H7 (cell line): ENCODE data around the gene MON1B. TPM values are rescaled to one million over a fixed set of nuclear protein-coding genes. Genes with fewer than 3 reads are reported as not detected.
"Not testable (repeated sequence)": the region's sequence is repeated elsewhere in the genome, so short reads cannot be mapped to it uniquely, and the experiment has no call there.

Experiments used
- DNase-seq: peaks from one replicate; pipeline ENCODE4 v3.0.0; 2012
- H3K27me3 ChIP-seq: 2 replicates; pipeline ENCODE4 v1.6.0; 2011; ENCODE audit warnings: mild to moderate bottlenecking, low read length; ENCODE audit not compliant: control insufficient read depth, insufficient read depth
- H3K36me3 ChIP-seq: replicated peaks from 2 replicates; pipeline ENCODE4 v1.5.1; 2011; ENCODE audit warnings: low read length; ENCODE audit not compliant: control insufficient read depth, insufficient read depth
- H3K4me3 ChIP-seq: 2 replicates; pipeline ENCODE4 v1.5.1; 2011; ENCODE audit warnings: low read depth, mild to moderate bottlenecking, control low read depth, low read length, moderate library complexity; ENCODE audit not compliant: insufficient read depth
- total RNA-seq: library from RNA; depleted of rRNA; stranded (reverse); fragments of >200 nt; shearing (Covaris generic); gene quantifications from 2 replicates; pipeline ENCODE4 v1.2.3, GENCODE V29; 2014

MON1B gene
- total RNA-seq, 1 experiment from 2014 or later, result 12.4 TPM

DNA sequence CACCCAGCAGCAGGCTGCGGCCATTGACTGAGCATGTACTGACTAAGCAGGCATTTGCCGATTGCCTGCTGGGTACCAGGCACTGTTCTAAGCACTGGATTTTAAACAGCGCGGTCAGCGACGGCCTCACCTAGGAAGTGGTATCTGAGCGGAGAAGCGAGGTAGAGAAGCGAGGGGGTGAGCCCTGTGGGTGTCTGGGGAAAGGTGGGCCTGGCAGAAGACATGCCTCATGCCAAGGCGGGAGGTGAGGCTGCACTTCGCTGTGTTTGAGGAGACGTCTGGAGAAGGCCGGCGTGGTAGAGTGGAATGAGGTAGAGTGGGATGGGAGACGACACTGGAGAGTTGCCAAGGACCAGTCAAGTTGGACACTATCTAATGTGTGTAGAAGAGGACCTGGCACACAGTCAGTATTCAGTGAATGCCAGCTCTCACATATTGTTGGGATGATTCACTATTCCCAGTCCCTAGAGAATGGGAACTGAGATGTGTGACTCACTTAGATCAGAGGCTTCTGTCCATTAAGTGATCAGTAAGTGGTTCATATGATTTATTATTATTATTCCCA lies 22.6 kb downstream of the MON1B start:
- DNase-seq, result no peak
- no peak overlapping the region for H3K4me3 ChIP-seq
- H3K27me3 ChIP-seq, result peaks cover 6% of the 10 kb centered on the region; the same call in 1 of the 2 replicates
- H3K36me3 ChIP-seq, result no peaks in the 10 kb centered on the region

DNA sequence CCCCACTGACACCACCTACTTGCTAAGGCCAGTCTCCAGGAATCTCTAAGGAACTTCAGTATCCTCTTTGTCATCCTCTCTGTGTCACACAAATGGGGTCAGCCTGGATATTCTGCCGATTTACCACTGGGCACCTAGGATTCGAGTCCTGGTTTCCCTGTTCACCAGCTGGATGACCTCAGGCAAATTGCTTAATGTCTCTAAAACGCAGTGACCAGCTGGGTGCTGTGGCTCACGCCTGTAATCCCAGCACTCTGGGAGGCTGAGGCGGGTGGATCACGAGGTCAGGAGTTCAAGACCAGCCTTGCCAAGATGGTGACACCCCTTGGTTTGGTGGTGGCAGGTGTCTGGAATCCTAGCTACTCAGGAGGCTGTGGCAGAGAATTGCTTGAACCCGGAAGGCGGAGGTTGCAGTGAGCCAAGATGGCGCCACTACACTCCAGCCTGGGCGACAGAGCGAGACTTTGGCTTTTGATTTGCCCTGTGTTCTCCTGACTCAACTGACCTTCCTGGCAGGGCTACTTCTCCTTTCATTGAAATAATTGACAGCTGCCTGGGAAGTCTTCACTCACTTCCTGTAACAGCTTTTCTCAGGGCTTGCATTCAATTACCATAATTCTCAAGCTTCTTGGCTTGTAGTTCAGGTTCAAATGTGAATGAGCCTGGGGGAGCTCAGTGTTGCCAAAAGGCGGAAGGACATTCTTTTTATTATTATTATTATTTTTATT lies 23.6 kb downstream of the MON1B start:
- no peak overlapping the region for H3K4me3 ChIP-seq
- peaks cover 6% of the 10 kb centered on the region; the same call in 1 of the 2 replicates for H3K27me3 ChIP-seq
- H3K36me3 ChIP-seq, result no peaks in the 10 kb centered on the region
- no peak for DNase-seq

DNA sequence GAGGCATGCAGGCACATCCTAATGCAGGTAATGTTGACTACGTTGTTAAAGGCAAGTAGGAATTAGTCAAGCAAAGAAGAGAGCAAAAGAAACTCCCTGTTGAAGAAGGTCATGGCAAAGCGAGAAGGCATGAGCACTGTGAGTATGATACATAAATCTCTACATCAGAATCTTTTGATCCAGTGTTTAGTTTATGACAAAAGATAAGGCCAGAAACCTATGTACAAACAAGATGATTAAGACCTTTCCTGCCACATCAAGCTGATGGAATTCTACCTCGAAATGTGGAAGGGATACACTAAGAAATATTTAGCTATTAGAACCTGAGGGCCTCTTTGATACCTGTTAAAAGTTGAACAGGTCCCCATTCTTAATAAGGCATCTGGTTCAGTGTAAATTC lies 28.4 kb downstream of the MON1B start:
- Histone ChIP-seq H3K4me3 (no peak overlapping the region), H3K27me3 (no peaks in the 10 kb centered on the region), H3K36me3 (no peaks in the 10 kb centered on the region)
- no peak for DNase-seq

DNA sequence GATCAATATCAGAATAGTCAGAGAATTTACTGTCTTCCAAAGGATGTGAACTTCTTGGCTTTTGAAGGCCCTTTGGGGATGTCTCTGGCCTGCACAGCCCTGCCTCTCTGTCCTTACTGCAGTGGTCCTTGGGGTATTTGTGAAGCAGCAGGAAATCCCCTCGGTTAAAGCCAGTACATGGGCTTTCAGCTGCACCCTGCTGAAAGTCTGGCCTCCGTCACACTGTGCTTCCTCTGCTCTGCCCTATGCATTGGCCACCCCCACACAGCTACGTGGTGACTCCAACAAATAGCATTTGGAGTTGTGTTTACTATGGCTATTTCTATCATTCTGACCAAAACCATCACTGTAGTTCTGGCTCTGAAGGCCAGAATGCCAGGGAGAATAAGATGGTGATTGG lies 29.4 kb downstream of the MON1B start:
- H3K27me3 ChIP-seq, result no peaks in the 10 kb centered on the region
- DNase-seq, result no peak
- no peaks in the 10 kb centered on the region for H3K36me3 ChIP-seq
- H3K4me3 ChIP-seq, result no peak overlapping the region

DNA sequence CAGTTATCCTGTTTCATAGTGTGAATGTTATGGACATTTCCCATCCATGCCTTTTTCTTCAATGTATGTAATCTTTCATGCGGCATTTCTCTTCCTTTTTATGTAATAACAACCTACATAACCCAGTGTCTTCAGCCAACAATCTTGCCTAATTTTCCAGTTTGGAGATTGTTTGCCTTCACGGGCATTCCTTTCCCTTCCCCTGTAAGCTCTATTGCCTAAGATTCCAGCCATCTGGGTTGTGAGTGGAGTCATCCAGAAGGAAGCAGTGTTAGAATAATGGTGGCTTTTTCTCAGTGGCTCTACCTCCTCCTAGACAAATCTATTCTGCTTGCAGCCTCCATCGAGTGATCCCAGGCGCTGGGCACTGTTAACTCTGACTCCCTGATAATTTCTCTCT lies 30.5 kb downstream of the MON1B start:
- Histone ChIP-seq H3K27me3 (no peaks in the 10 kb centered on the region), H3K4me3 (no peak overlapping the region), H3K36me3 (no peaks in the 10 kb centered on the region)
- DNase-seq, result no peak

DNA sequence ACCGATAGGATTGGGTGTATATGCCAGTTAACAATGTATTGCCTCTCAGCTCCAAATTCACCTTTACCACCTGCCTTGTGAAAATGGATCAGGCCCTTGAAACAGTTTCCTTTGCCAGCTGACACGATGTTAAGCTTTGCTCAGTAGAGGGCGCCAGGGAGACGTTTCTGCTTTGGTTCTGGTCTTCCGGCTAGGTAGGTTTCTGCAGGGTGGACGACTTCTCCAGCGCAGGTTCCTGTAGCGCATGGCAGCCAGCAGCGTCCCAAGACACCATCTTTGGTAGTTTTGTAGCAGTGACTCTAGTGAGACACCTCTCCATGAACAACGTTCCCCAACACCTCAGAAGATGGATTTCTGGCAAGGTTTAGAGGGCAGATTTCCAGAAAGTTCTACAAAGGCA lies 32.2 kb downstream of the MON1B start:
- no peaks in the 10 kb centered on the region for H3K36me3 ChIP-seq
- H3K27me3 ChIP-seq, result no peaks in the 10 kb centered on the region
- H3K4me3 ChIP-seq, result no peak overlapping the region
- peak; percentile 66 for DNase-seq

DNA sequence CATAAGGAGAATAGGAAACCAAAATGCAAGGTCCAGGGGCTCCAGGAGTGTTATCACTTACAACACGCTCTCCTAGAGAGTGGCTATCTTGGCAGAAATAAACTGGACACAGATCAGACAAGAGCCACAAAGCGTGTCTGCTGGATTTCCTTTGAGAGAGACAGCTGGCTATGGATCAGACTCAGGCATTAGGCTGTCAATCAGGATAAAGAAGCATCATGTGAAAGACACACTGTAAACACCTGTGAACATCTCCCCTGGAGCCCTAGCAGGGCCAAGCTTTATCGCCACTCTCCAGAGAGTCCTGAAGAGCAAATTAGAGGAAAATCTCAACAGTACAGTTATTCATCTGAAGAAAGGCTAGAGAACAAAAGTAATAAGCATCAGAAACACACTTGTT lies 34.2 kb downstream of the MON1B start:
- H3K36me3 ChIP-seq, result no peaks in the 10 kb centered on the region
- DNase-seq, result no peak

DNA sequence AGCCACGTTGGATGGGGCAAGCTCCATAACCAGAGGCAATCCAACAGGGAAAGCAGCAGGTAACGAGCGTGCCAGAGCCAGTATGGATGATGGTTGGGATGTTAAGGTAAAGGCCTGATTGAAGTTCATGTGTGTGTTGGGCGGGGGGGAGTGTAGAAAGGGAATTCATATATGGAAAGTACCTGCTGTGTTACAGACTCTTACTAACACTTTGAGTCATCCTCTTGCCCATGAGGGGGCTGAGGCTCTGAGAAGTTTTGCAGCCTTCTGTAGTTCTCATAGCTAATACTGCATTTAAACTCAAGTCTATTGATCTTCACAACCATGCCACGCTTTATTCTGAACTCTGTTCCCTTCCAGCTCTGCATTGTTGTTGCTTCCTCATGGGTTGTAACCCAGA lies 36.8 kb downstream of the MON1B start:
- no peaks in the 10 kb centered on the region for H3K27me3 ChIP-seq
- no peak for DNase-seq

More for the DNA sequence above, 34.2 kb downstream of the MON1B start:
- Histone ChIP-seq H3K4me3 (no peak overlapping the region), H3K27me3 (no peaks in the 10 kb centered on the region)

DNA sequence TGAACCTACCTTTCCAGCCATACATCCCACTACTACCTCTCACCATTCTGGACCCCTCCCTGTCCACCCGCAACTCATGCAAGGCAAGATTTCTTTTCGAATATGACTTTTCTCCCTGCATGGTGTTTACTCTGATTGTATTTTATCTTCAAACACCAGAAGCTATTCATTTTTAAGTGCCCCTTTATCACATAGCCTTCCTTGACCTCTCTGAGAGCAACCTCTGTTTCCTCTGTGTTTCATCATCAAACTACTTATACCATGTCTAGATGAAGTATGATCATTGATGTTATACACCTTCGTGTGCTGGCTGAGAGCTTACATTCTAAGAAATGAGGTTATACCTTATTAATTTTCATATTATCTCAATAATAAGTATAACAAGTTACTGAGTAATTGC lies 40.1 kb downstream of the MON1B start:
- no peaks in the 10 kb centered on the region for H3K36me3 ChIP-seq
- no peak for DNase-seq
- H3K27me3 ChIP-seq, result no peaks in the 10 kb centered on the region
- H3K4me3 ChIP-seq, result no peak overlapping the region

More for the DNA sequence above, 36.8 kb downstream of the MON1B start:
- H3K36me3 ChIP-seq, result no peaks in the 10 kb centered on the region
- no peak overlapping the region for H3K4me3 ChIP-seq

DNA sequence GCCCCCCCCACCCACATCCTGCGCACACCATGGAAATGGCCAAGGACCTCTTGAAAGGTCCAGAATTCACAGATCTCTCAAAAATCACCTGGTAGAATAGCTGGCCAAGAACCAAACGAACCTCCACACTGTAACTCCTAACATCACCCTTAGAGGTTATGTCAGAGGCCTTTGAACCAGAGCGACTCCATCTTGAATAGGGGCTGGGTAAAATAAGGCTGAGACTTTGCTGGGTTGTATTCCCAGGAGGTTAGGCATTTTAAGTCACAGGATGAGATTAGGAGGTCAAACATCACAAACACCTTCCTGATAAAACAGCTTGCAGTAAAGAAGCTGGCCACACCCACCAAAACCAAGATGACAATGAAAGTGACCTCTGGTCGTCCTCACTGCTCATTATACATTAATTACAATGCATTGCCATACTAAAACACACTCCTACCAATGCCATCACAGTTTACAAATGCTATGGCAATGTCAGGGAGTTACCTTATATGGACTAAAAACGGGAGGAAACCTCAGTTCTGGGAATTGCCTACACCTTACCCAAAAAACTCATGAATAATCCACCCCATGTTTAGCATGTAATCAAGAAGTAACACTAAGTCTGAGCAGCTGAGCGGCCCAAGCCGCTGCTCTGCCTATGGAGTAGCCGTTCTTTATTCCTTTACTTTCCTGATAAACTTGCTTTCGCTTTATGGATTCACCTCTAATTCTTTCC lies 43.0 kb downstream of the MON1B start:
- DNase-seq, result no peak
- no peaks in the 10 kb centered on the region for H3K36me3 ChIP-seq
- no peaks in the 10 kb centered on the region for H3K27me3 ChIP-seq
- no peak overlapping the region for H3K4me3 ChIP-seq

DNA sequence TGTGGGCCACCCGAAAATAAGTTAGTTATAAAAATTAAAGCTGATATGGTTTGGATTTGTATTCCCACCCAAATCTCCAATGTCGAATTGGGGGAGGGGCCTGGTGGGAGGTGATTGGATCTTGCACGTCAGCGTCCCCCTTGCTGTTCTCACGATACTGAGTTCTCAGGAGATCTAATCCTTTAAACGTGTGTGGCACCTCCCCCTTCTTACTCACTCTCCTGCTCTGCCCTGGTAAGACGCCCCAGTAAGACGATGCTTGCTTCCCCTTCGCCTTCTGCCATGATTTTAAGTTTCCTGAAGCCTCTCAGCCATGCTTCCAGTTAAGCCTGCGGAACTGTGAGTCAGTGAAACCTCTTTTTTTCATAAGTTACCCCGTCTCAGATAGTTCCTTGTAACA lies 43.6 kb downstream of the MON1B start:
- H3K4me3 ChIP-seq, result no peak overlapping the region
- H3K27me3 ChIP-seq, result no peaks in the 10 kb centered on the region
- DNase-seq, result peak; percentile 38
- H3K36me3 ChIP-seq, result no peaks in the 10 kb centered on the region

DNA sequence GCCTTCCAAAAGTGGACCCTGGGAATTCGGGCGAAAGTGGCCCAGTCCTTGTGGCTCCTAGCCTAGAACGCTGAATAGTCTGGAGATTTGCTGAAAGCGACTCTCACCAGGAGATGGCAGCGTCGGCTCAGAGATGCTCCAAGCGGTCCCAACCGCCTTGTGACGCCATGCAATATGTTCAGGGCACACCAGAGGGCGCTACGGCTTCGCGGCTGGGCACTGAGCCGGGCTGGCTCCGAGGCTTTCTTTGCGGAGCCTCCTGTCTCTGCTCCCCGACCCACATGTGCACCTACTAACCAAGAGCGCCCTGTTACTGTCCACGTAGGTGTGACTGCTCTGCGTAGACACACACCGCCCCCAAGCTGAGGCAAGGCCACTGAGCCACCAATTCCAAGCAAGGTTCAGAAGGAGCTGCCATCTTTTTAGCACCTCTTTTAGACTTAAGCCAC lies 45.1 kb downstream of the MON1B start:
- Histone ChIP-seq H3K4me3 (no peak overlapping the region), H3K27me3 (no peaks in the 10 kb centered on the region), H3K36me3 (no peaks in the 10 kb centered on the region)
- peak; percentile 86 for DNase-seq

DNA sequence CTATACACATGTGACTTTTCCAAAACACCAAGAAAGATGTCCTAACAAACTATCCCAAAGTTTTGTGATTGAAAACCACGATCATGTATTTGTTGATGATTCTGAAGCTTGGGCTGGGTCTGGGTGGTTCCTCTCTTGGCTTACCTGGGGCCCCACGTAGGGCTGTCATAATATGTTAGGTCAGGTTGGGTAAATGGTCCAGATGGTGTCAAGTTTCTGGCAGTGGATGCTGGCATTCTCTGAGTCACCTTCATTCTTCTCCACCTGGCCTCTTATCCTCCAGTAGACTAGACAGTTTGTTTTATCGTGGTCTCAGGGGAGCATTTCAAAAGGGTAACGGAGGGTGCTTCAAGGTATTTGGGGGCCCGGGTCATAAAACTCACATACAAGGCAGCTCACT lies 47.6 kb downstream of the MON1B start:
- no peak for DNase-seq
- Histone ChIP-seq H3K36me3 (no peaks in the 10 kb centered on the region), H3K27me3 (no peaks in the 10 kb centered on the region)

DNA sequence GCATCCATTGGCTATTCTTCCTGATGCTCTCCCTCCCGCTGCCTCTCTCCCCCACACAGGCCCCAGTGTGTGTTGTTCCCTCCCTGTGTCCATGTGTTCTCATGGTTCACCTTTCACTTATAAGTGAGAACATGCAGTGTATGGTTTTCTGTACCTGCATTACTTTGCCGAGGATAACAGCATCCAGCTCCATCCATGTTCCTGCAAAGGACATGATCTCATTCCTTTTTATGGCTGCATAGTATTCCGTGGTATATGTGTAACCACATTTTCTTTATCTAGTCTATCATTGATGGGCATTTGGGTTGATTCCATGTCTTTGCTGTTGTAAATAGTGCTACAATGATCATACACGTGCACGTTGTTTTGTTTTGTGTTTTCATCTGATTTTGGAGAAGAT lies 51.5 kb downstream of the MON1B start:
- H3K4me3 ChIP-seq, H3K36me3 ChIP-seq, DNase-seq, H3K27me3 ChIP-seq: not testable (repeated sequence)

More for the DNA sequence above, 47.6 kb downstream of the MON1B start:
- no peak overlapping the region for H3K4me3 ChIP-seq

DNA sequence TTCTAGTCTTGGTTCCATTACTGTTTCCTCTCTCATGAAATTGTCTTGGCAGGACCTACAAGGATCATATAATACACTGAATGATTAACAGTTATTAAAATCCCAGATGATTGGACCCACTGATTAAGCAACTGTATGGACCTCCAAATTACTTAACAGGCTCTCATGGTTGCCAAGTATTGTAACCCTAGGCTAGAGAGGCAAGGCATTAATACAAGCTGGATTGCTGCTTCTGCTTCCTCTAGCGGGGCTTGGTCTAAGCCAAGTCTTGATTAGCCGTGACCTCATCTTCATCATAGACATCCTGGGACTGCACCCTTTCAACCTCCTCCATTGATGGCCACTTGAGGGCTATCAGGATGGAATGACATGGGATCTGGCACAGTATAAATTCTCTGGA lies 55.2 kb downstream of the MON1B start:
- no peaks in the 10 kb centered on the region for H3K36me3 ChIP-seq
- H3K4me3 ChIP-seq, result no peak overlapping the region
- H3K27me3 ChIP-seq, result no peaks in the 10 kb centered on the region
- no peak for DNase-seq
